Stimulated activated memory B cell treated with anti-CD40 and anti-IgM and Interleukin-4, amounts not matched to agents 10 μg/mL and 1 μg/mL and 100 μg/mL, for 72 hours (primary cell): Measurements from ENCODE around the gene NAALADL2.
"Not testable (repeated sequence)": the region's sequence is repeated elsewhere in the genome, so short reads cannot be mapped to it uniquely, and the experiment has no call there.

ENCODE experiments used
- ATAC-seq: fragments of 150-1000 bp; cut with Tn5 transposase; 2 replicates; pipeline ENCODE4 v1.10.0; 2021
- H3K27ac Mint-ChIP-seq: one replicate; pipeline ENCODE4 v1.8.0; 2022; ENCODE audit warnings: mild to moderate bottlenecking, mixed read lengths
- H3K27me3 Mint-ChIP-seq: one replicate; pipeline ENCODE4 v1.8.0; 2022; ENCODE audit warnings: mixed read lengths
- H3K36me3 Mint-ChIP-seq: one replicate; pipeline ENCODE4 v1.8.0; 2022; ENCODE audit warnings: mixed read lengths
- H3K4me1 Mint-ChIP-seq: one replicate; pipeline ENCODE4 v1.8.0; 2022; ENCODE audit warnings: mixed read lengths
- H3K4me3 Mint-ChIP-seq: one replicate; pipeline ENCODE4 v1.8.0; 2022; ENCODE audit warnings: mild to moderate bottlenecking, moderate library complexity, mixed read lengths
- H3K9me3 Mint-ChIP-seq: one replicate; pipeline ENCODE4 v1.8.0; 2022; ENCODE audit warnings: mixed read lengths

The NAALADL2 gene

GRCh38 chr3:175778994-175779393 is 919.9 kb downstream of the NAALADL2 start:
- no peaks in the 10 kb centered on the region for H3K27me3 Mint-ChIP-seq
- ATAC-seq, result no peak
- no peaks in the 10 kb centered on the region for H3K36me3 Mint-ChIP-seq
- H3K4me1 Mint-ChIP-seq, result no peaks in the 10 kb centered on the region
- H3K27ac Mint-ChIP-seq, result no peak overlapping the region
- no peak overlapping the region for H3K4me3 Mint-ChIP-seq
- peaks cover 5% of the 10 kb centered on the region for H3K9me3 Mint-ChIP-seq

- H3K4me1 Mint-ChIP-seq, H3K36me3 Mint-ChIP-seq: not testable (repeated sequence)
Observed at GRCh38 chr3:175787109-175787508, 928.0 kb downstream of the NAALADL2 start.

GRCh38 chr3:175792245-175792644 is 933.1 kb downstream of the NAALADL2 start:
- Mint-ChIP-seq H3K36me3 (no peaks in the 10 kb centered on the region), H3K27ac (no peak overlapping the region)
- no peak for ATAC-seq

More at GRCh38 chr3:175787109-175787508, 928.0 kb downstream of the NAALADL2 start:
- H3K4me3 Mint-ChIP-seq, ATAC-seq, H3K9me3 Mint-ChIP-seq, H3K27ac Mint-ChIP-seq, H3K27me3 Mint-ChIP-seq: not testable (repeated sequence)

GRCh38 chr3:175798326-175798725 is 939.2 kb downstream of the NAALADL2 start:
- H3K36me3 Mint-ChIP-seq, result no peaks in the 10 kb centered on the region
- H3K27ac Mint-ChIP-seq, result no peak overlapping the region
- H3K4me1 Mint-ChIP-seq, result no peaks in the 10 kb centered on the region
- no peak overlapping the region for H3K4me3 Mint-ChIP-seq
- no peak for ATAC-seq
- H3K27me3 Mint-ChIP-seq, result no peaks in the 10 kb centered on the region
- no peaks in the 10 kb centered on the region for H3K9me3 Mint-ChIP-seq

More at GRCh38 chr3:175792245-175792644, 933.1 kb downstream of the NAALADL2 start:
- Mint-ChIP-seq H3K9me3 (no peaks in the 10 kb centered on the region), H3K4me3 (no peak overlapping the region), H3K27me3 (no peaks in the 10 kb centered on the region), H3K4me1 (no peaks in the 10 kb centered on the region)

- no peaks in the 10 kb centered on the region for H3K9me3 Mint-ChIP-seq
- H3K27me3 Mint-ChIP-seq, result no peaks in the 10 kb centered on the region
- no peak overlapping the region for H3K4me3 Mint-ChIP-seq
- no peak for ATAC-seq
- no peak overlapping the region for H3K27ac Mint-ChIP-seq
- no peaks in the 10 kb centered on the region for H3K4me1 Mint-ChIP-seq
- no peaks in the 10 kb centered on the region for H3K36me3 Mint-ChIP-seq
Observed at GRCh38 chr3:175805825-175806224, 946.7 kb downstream of the NAALADL2 start.

GRCh38 chr3:175807175-175807574 is 948.0 kb downstream of the NAALADL2 start:
- Mint-ChIP-seq H3K9me3 (no peaks in the 10 kb centered on the region), H3K4me1 (no peaks in the 10 kb centered on the region), H3K27me3 (no peaks in the 10 kb centered on the region), H3K36me3 (no peaks in the 10 kb centered on the region), H3K4me3 (no peak overlapping the region), H3K27ac (no peak overlapping the region)
- ATAC-seq, result no peak

GRCh38 chr3:175818811-175819464 is 959.8 kb downstream of the NAALADL2 start:
- Mint-ChIP-seq H3K27me3 (no peaks in the 10 kb centered on the region), H3K27ac (no peak overlapping the region), H3K9me3 (peaks cover 18% of the 10 kb centered on the region), H3K4me3 (no peak overlapping the region), H3K4me1 (peaks cover 7% of the 10 kb centered on the region), H3K36me3 (no peaks in the 10 kb centered on the region)
- ATAC-seq, result no peak

GRCh38 chr3:175822766-175823491 is 963.8 kb downstream of the NAALADL2 start:
- H3K27ac Mint-ChIP-seq, ATAC-seq, H3K4me1 Mint-ChIP-seq, H3K4me3 Mint-ChIP-seq, H3K27me3 Mint-ChIP-seq, H3K36me3 Mint-ChIP-seq: not testable (repeated sequence)
- H3K9me3 Mint-ChIP-seq, result peaks cover 11% of the 10 kb centered on the region

- H3K4me3 Mint-ChIP-seq, H3K27me3 Mint-ChIP-seq, H3K27ac Mint-ChIP-seq, ATAC-seq, H3K4me1 Mint-ChIP-seq, H3K36me3 Mint-ChIP-seq, H3K9me3 Mint-ChIP-seq: not testable (repeated sequence)
Observed at GRCh38 chr3:175825016-175825580, 966.0 kb downstream of the NAALADL2 start.

GRCh38 chr3:175826759-175827158 is 967.6 kb downstream of the NAALADL2 start:
- H3K4me3 Mint-ChIP-seq, result no peak overlapping the region
- no peak overlapping the region for H3K27ac Mint-ChIP-seq
- no peak for ATAC-seq
- no peaks in the 10 kb centered on the region for H3K36me3 Mint-ChIP-seq
- H3K4me1 Mint-ChIP-seq, result no peaks in the 10 kb centered on the region
- peaks cover 5% of the 10 kb centered on the region for H3K9me3 Mint-ChIP-seq
- H3K27me3 Mint-ChIP-seq, result no peaks in the 10 kb centered on the region

GRCh38 chr3:175829809-175830208 is 970.7 kb downstream of the NAALADL2 start:
- not testable (repeated sequence) for H3K36me3 Mint-ChIP-seq, H3K27ac Mint-ChIP-seq, H3K9me3 Mint-ChIP-seq, H3K27me3 Mint-ChIP-seq, H3K4me3 Mint-ChIP-seq, H3K4me1 Mint-ChIP-seq, ATAC-seq

- not testable (repeated sequence) for H3K4me1 Mint-ChIP-seq, H3K36me3 Mint-ChIP-seq, H3K4me3 Mint-ChIP-seq, ATAC-seq, H3K9me3 Mint-ChIP-seq, H3K27ac Mint-ChIP-seq, H3K27me3 Mint-ChIP-seq
Observed at GRCh38 chr3:175835763-175836162, 976.6 kb downstream of the NAALADL2 start.

GRCh38 chr3:175836617-175837016 is 977.5 kb downstream of the NAALADL2 start:
- Mint-ChIP-seq H3K9me3 (no peaks in the 10 kb centered on the region), H3K4me3 (no peak overlapping the region), H3K4me1 (no peaks in the 10 kb centered on the region), H3K27me3 (no peaks in the 10 kb centered on the region), H3K27ac (no peak overlapping the region), H3K36me3 (no peaks in the 10 kb centered on the region)
- ATAC-seq, result no peak

GRCh38 chr3:175837962-175838361 is 978.8 kb downstream of the NAALADL2 start:
- Mint-ChIP-seq H3K36me3 (no peaks in the 10 kb centered on the region), H3K27me3 (no peaks in the 10 kb centered on the region), H3K4me3 (no peak overlapping the region), H3K4me1 (no peaks in the 10 kb centered on the region), H3K9me3 (no peaks in the 10 kb centered on the region), H3K27ac (no peak overlapping the region)
- ATAC-seq, result no peak

GRCh38 chr3:175839366-175840005 is 980.4 kb downstream of the NAALADL2 start:
- no peaks in the 10 kb centered on the region for H3K9me3 Mint-ChIP-seq

More at GRCh38 chr3:175839366-175840005, 980.4 kb downstream of the NAALADL2 start:
- ATAC-seq, result no peak
- Mint-ChIP-seq H3K4me1 (no peaks in the 10 kb centered on the region), H3K36me3 (no peaks in the 10 kb centered on the region), H3K27ac (no peak overlapping the region), H3K27me3 (no peaks in the 10 kb centered on the region), H3K4me3 (no peak overlapping the region)
